RPMI7951 (cell line): ENCODE results near the gene MID1. TPM values are rescaled to one million over a fixed set of nuclear protein-coding genes. Genes with fewer than 3 reads are reported as not detected.

ENCODE experiments used
- DNase-seq: peaks from one replicate; pipeline ENCODE4 v3.0.0-alpha.2; 2012; ENCODE audit warnings: low read depth
- total RNA-seq: library from RNA; depleted of rRNA; stranded (reverse); fragments of >200 nt; shearing (Covaris generic); gene quantifications from 2 replicates; pipeline ENCODE4 v1.2.3, GENCODE V29; 2014

MID1 gene
- total RNA-seq, 1 experiment from 2014 or later = 16.0 TPM

- DNase-seq = no peak
These were observed 124.7 kb downstream of the MID1 start for GRCh38 chrX:10495677-10496076.

GRCh38 chrX:10492250-10492649, 128.1 kb downstream of the MID1 start:
- DNase-seq = no peak

- peak; percentile 69 for DNase-seq
These were observed 134.0 kb downstream of the MID1 start for GRCh38 chrX:10486373-10486772.

GRCh38 chrX:10485326-10485725, 135.1 kb downstream of the MID1 start:
- no peak for DNase-seq

- no peak for DNase-seq
These were observed 135.6 kb downstream of the MID1 start for GRCh38 chrX:10484683-10485247.

GRCh38 chrX:10483191-10483831, 137.1 kb downstream of the MID1 start:
- no peak for DNase-seq

- no peak for DNase-seq
These were observed 137.7 kb downstream of the MID1 start for GRCh38 chrX:10482708-10483107.

GRCh38 chrX:10482261-10482660, 138.1 kb downstream of the MID1 start:
- DNase-seq = no peak

- DNase-seq = no peak
These were observed 139.5 kb downstream of the MID1 start for GRCh38 chrX:10480861-10481260.

GRCh38 chrX:10479508-10479907, 140.9 kb downstream of the MID1 start:
- DNase-seq = no peak

GRCh38 chrX:10477525-10477924, 142.9 kb downstream of the MID1 start:
- DNase-seq = no peak

GRCh38 chrX:10474913-10475568, 145.3 kb downstream of the MID1 start:
- no peak for DNase-seq

- no peak for DNase-seq
These were observed 145.9 kb downstream of the MID1 start for GRCh38 chrX:10474510-10474909.

- DNase-seq = no peak
These were observed 149.0 kb downstream of the MID1 start for GRCh38 chrX:10471418-10471817.

GRCh38 chrX:10470009-10470408, 150.4 kb downstream of the MID1 start:
- no peak for DNase-seq

GRCh38 chrX:10467793-10468192, 152.6 kb downstream of the MID1 start:
- DNase-seq = peak; percentile 49

- DNase-seq = no peak
These were observed 155.1 kb downstream of the MID1 start for GRCh38 chrX:10465254-10465653.

- DNase-seq = no peak
These were observed 163.3 kb downstream of the MID1 start for GRCh38 chrX:10457092-10457491.

- DNase-seq = no peak
These were observed 166.4 kb downstream of the MID1 start for GRCh38 chrX:10453945-10454344.

- DNase-seq = no peak
These were observed 169.4 kb downstream of the MID1 start for GRCh38 chrX:10450959-10451355.

GRCh38 chrX:10450229-10450958, 170.0 kb downstream of the MID1 start:
- DNase-seq = peak; percentile 47

GRCh38 chrX:10447564-10448214, 172.7 kb downstream of the MID1 start:
- DNase-seq = peak; percentile 56
